GM12878 (cell line): ENCODE data around the gene MYMX. TPM values are rescaled to one million over a fixed set of nuclear protein-coding genes. Genes with fewer than 3 reads are reported as not detected.

Experiments used
- BACH1 ChIP-seq: fragments of 450-650 bp; IDR thresholded peaks from 2 replicates; pipeline ENCODE4 v1.6.1; 2017; ENCODE audit warnings: mild to moderate bottlenecking, borderline replicate concordance
- HCFC1 ChIP-seq: fragments of 150-350 bp; IDR thresholded peaks from 2 replicates; pipeline ENCODE4 v1.6.1; 2014; ENCODE audit warnings: low read length
- PKNOX1 ChIP-seq: fragments of 450-650 bp; IDR thresholded peaks from 2 replicates; pipeline ENCODE4 v1.6.1; 2016; ENCODE audit warnings: mild to moderate bottlenecking
- SP1 ChIP-seq: IDR thresholded peaks from one replicate; pipeline ENCODE4 v1.6.1; 2011; ENCODE audit warnings: low read depth, low read length
- SPI1 ChIP-seq: IDR thresholded peaks from 2 replicates; pipeline ENCODE4 v1.6.1; 2011; ENCODE audit warnings: low read depth, mild to moderate bottlenecking, low read length, moderate library complexity, borderline replicate concordance; ENCODE audit not compliant: insufficient read depth
- SUZ12 ChIP-seq: fragments of 200-600 bp; sonication (generic); IDR thresholded peaks from one replicate; pipeline ENCODE4 v1.6.1; 2018; ENCODE audit warnings: antibody characterized with exemption, mild to moderate bottlenecking; ENCODE audit not compliant: unreplicated experiment
- ZBTB33 ChIP-seq: fragments of 450-650 bp; IDR thresholded peaks from 2 replicates; pipeline ENCODE4 v1.6.1; 2017; ENCODE audit warnings: mild to moderate bottlenecking
- ZNF24 ChIP-seq: fragments of 450-650 bp; IDR thresholded peaks from 2 replicates; pipeline ENCODE4 v1.6.1; 2017; ENCODE audit warnings: antibody characterized with exemption, mild to moderate bottlenecking
- ZNF384 ChIP-seq: IDR thresholded peaks from 2 replicates; pipeline ENCODE4 v1.6.1; 2012; ENCODE audit warnings: low read depth, mild to moderate bottlenecking, low read length, improper control_type of control experiment, borderline replicate concordance
- ZNF592 ChIP-seq: fragments of 450-650 bp; IDR thresholded peaks from 2 replicates; pipeline ENCODE4 v1.6.1; 2017; ENCODE audit warnings: mild to moderate bottlenecking, moderate library complexity
- polyA plus RNA-seq, 11 experiments: library from polyadenylated mRNA; depleted of rRNA in 4 of 11; unstranded in 6 of 11; stranded (reverse) in 5 of 11; fragments of >200 nt; fragmentation: Nextera tagmentation in 4 of 11; fragmentation: Illumina TruSeq in 1 of 11; extraction: Ambion mirVana in 4 of 11; extraction: Trizol in 1 of 11; gene quantifications; 1 replicate in 1 of 11; 2 replicates in 10 of 11; pipeline versions ENCODE4 v1.2.1 to v1.2.3, GENCODE V29; 2011 to 2016; ENCODE audit warnings: inconsistent platforms in 2 of 11, missing spikeins in 2 of 11, low read depth in 1 of 11
- total RNA-seq, 4 experiments: library from RNA; depleted of rRNA in 3 of 4; stranded (reverse); fragments of >200 nt in 3 of 4; fragmentation: Illumina TruSeq in 1 of 4; extraction: Trizol in 1 of 4; gene quantifications; 2 replicates each; pipeline versions ENCODE4 v1.2.1 to v1.2.3, GENCODE V29; 2013 to 2021
- TF ChIP-seq, protein P1 (sequence below): IDR thresholded peaks from 2 replicates; pipeline ENCODE4 v1.6.1; 2012; ENCODE audit warnings: improper control_type of control experiment, low read depth, low read length; ENCODE audit not compliant: insufficient replicate concordance
- TF ChIP-seq, protein P2 (sequence below): fragments of 450-650 bp; IDR thresholded peaks from 2 replicates; pipeline ENCODE4 v1.6.1; 2017; ENCODE audit warnings: low read depth, mild to moderate bottlenecking, moderate library complexity
- TF ChIP-seq, protein P3 (sequence below): IDR thresholded peaks from 2 replicates; pipeline ENCODE4 v1.6.1; 2011; ENCODE audit warnings: low read depth, mild to moderate bottlenecking, low read length, moderate library complexity, borderline replicate concordance; ENCODE audit errors: extremely low read depth

The MYMX gene
- total and polyA plus RNA-seq, 10 of the 15 experiments (the other 5 are each of a cell fraction or from before 2014, with no cell fraction given): not detected

- TF ChIP-seq, protein P1, sequence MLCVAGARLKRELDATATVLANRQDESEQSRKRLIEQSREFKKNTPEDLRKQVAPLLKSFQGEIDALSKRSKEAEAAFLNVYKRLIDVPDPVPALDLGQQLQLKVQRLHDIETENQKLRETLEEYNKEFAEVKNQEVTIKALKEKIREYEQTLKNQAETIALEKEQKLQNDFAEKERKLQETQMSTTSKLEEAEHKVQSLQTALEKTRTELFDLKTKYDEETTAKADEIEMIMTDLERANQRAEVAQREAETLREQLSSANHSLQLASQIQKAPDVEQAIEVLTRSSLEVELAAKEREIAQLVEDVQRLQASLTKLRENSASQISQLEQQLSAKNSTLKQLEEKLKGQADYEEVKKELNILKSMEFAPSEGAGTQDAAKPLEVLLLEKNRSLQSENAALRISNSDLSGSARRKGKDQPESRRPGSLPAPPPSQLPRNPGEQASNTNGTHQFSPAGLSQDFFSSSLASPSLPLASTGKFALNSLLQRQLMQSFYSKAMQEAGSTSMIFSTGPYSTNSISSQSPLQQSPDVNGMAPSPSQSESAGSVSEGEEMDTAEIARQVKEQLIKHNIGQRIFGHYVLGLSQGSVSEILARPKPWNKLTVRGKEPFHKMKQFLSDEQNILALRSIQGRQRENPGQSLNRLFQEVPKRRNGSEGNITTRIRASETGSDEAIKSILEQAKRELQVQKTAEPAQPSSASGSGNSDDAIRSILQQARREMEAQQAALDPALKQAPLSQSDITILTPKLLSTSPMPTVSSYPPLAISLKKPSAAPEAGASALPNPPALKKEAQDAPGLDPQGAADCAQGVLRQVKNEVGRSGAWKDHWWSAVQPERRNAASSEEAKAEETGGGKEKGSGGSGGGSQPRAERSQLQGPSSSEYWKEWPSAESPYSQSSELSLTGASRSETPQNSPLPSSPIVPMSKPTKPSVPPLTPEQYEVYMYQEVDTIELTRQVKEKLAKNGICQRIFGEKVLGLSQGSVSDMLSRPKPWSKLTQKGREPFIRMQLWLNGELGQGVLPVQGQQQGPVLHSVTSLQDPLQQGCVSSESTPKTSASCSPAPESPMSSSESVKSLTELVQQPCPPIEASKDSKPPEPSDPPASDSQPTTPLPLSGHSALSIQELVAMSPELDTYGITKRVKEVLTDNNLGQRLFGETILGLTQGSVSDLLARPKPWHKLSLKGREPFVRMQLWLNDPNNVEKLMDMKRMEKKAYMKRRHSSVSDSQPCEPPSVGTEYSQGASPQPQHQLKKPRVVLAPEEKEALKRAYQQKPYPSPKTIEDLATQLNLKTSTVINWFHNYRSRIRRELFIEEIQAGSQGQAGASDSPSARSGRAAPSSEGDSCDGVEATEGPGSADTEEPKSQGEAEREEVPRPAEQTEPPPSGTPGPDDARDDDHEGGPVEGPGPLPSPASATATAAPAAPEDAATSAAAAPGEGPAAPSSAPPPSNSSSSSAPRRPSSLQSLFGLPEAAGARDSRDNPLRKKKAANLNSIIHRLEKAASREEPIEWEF: no peak
- TF ChIP-seq, protein P2, sequence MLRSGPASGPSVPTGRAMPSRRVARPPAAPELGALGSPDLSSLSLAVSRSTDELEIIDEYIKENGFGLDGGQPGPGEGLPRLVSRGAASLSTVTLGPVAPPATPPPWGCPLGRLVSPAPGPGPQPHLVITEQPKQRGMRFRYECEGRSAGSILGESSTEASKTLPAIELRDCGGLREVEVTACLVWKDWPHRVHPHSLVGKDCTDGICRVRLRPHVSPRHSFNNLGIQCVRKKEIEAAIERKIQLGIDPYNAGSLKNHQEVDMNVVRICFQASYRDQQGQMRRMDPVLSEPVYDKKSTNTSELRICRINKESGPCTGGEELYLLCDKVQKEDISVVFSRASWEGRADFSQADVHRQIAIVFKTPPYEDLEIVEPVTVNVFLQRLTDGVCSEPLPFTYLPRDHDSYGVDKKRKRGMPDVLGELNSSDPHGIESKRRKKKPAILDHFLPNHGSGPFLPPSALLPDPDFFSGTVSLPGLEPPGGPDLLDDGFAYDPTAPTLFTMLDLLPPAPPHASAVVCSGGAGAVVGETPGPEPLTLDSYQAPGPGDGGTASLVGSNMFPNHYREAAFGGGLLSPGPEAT: no peak
- TF ChIP-seq ZNF592: 0 out of 2 replicates have a peak, but pooled peaks have one; percentile 49
- TF ChIP-seq PKNOX1: peak; percentile 37; the same call in 1 of the 2 replicates
- TF ChIP-seq ZNF24: peak; percentile 35; the same call in 1 of the 2 replicates
- TF ChIP-seq SPI1: no peak
- TF ChIP-seq HCFC1: 0 out of 2 replicates have a peak, but pooled peaks have one; percentile 22
- TF ChIP-seq BACH1: no peak
- no peak for TF ChIP-seq ZNF384
- TF ChIP-seq, protein P3, sequence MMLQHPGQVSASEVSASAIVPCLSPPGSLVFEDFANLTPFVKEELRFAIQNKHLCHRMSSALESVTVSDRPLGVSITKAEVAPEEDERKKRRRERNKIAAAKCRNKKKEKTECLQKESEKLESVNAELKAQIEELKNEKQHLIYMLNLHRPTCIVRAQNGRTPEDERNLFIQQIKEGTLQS: no peak
- TF ChIP-seq ZBTB33: no peak
- TF ChIP-seq SP1: no peak
- no peak for TF ChIP-seq SUZ12
Observed at GRCh38 chr6:44172731-44173500, 43.8 kb upstream of the MYMX start (continued).
